GM12801 (cell line): ENCODE results near the gene IGIP.

ENCODE experiments used
- TF ChIP-seq, protein P1 (sequence below): IDR thresholded peaks from one replicate; pipeline ENCODE4 v1.5.1; 2011; ENCODE audit warnings: control low read depth; ENCODE audit not compliant: insufficient read length; ENCODE audit errors: extremely low read depth

The IGIP gene

DNA sequence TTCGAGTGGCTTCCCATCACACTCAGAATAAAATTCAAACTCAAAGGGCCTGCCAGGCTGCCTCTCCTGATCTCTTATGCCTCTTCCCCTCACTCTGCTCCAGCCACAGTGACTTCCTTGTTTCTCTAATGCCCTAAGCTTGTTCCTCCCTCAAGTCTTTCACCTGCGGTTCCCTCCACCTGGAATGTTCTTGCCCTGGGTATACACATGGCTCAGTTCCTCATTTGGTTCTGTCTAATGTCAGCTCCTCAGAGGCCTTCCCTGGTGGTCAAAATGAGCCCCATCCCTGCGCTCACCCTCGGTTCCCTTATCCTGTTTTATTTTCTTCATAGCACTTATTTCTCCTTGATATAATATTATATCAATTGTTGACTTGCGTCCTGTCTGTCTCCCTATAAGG is 36.5 kb downstream of the IGIP start:
- TF ChIP-seq, protein P1, sequence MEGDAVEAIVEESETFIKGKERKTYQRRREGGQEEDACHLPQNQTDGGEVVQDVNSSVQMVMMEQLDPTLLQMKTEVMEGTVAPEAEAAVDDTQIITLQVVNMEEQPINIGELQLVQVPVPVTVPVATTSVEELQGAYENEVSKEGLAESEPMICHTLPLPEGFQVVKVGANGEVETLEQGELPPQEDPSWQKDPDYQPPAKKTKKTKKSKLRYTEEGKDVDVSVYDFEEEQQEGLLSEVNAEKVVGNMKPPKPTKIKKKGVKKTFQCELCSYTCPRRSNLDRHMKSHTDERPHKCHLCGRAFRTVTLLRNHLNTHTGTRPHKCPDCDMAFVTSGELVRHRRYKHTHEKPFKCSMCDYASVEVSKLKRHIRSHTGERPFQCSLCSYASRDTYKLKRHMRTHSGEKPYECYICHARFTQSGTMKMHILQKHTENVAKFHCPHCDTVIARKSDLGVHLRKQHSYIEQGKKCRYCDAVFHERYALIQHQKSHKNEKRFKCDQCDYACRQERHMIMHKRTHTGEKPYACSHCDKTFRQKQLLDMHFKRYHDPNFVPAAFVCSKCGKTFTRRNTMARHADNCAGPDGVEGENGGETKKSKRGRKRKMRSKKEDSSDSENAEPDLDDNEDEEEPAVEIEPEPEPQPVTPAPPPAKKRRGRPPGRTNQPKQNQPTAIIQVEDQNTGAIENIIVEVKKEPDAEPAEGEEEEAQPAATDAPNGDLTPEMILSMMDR, result no peak

DNA sequence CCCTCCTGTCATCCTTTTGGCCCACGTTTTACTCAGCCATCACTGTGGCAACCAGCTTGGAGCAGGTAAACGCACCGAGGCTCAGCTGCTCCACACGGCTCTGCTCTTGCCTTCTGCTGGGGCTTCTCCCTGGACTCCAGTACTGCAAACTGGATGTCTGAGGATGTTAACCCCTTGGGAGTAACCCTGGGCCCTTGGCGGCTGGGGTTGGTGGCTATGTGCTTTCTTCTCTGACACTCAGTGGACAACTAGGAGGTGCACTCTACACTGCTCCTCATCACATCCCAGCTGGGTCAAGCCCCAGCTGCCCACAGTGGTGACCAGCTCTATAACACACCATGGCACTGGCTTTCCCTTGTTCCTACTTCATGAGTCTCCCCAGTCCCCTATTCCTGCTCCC is 37.0 kb downstream of the IGIP start:
- TF ChIP-seq, protein P1, result no peak

DNA sequence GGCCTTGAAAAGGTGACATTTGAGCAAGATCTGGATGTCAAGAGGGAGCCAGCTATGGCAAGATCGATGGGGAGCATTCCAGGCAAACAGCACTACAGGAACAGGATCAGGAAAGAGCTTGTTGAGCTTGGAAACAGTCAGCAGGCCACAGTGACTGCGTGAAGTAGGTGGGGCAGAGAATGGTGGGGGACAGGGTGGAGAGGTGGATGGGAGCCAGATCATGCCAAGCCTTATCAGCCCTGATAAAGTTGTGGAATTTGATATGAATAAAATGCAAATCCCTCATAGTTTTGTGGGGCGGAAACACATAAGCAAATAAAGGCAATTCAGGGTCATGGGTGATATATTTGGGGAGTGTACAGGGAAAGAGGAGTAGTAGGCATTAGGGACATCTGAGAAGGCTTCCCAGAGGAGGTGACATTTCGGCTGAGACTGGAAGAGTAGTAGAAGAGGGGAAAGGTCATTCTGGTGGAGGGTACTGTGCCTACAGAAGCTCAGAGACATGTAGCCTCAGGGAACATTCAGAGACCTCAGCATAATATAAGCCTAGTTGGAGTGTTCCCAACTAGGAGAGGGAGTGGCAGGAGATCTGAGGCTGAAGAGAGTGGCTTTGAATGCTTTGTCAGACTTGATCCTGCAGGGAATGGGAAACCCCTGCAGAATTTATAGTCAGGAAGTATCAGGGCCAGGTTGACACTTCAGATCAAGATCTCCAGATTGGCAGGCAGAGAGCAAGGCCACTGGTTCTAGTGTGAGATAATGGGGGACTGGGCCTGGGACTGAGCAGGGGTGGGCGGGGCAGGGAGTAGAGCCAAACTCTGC is 39.6 kb downstream of the IGIP start:
- TF ChIP-seq, protein P1, result no peak

DNA sequence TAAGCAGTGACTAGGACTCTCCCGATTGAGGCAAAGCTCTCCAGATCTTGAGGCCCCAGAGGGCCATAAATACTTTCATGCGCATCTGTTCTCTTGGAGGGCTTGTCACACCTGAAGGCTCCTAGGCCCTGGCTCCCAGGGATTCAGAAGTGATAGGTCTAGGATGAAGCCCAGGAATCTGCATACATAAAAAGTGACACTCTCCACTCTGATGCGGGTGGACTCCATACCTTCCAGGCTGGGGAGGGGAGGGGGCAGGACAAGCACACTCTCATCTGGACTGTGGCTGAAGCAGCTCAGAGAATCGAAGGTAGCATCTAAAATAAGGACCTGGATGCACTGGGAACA is 40.2 kb downstream of the IGIP start:
- TF ChIP-seq, protein P1, result no peak

DNA sequence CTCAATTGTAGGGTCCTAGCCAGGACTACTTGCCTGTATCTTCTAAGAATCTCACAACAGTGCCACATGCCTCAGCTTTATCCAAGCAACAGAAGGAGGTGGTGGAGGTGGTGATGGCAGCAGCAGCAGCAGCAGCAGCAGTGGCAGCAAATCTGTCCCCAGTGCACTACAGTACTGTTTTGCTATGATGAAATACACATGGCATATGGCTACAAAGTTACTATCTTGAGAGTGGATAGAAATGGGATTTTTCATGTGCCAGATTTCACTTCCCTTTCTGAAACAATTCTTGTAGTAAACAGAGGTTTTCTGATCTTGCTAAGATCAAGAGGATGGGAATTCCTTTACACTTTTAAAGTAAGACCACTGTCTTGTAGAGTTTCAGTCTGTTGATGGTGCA is 41.2 kb downstream of the IGIP start:
- TF ChIP-seq, protein P1, result no peak

DNA sequence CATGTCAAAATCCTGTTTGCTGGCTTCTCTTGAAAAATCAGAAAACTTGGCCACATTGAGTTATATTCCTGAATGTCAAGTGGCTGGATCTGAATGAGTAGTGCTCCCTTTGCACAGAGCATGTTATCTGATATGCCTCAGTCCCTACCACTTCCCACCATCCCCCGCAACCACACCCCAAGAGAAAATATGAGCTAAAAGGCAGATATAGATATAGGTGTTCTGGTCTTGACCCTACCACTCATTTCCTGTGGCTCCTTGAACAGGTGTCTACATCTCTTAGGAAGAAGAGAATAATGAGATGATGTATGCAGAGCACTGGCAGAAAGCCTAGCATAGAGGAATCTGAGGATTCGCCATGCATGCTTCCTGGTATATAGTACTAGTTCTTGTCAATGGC is 42.6 kb downstream of the IGIP start:
- TF ChIP-seq, protein P1, result no peak

DNA sequence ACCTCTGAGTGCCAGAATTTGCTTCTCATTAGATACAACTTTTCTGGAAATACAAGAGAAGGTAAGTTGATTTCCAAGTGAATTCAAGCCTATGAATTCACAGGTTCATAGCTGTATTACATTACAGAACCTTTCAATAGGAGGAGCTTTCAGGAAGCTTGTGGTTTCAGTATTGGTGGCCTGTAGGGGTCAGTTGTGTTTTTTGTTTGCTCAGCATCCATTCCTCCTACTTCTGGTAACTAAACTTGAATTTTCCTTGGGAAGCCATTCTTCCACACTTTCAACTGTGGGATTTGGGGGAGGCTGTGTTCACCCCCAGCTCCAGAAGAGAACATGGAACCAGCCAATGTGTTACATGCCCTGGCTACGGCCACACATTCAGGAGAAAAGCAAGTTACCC is 43.7 kb downstream of the IGIP start:
- TF ChIP-seq, protein P1, result no peak

DNA sequence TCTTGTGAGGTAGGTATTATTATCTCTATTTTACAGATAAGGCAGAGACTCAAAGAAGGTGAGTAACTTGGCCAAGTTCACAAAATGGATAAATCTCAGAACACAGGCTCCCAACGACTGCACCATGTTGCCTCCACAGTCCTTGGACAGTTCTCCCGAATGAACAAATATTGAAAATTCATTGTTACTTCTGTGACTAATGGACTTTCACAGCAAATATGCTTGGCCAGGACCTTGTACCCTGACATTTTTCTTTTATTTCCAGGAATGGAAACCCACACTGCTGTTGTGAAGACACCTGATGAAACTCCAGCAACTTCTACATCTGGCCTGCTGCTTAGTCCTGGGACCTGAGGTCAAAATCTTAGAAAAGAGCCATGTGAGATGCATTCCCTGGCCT is 46.7 kb downstream of the IGIP start:
- TF ChIP-seq, protein P1, result no peak
